Spinal cord (tissue), 10 donors: ENCODE data around the gene SDF4. TPM values are rescaled to one million over a fixed set of nuclear protein-coding genes. Genes with fewer than 3 reads are reported as not detected.

Experiments
- DNase-seq, 6 donors: peaks; one replicate each; pipeline versions ENCODE4 v3.0.0 to v3.0.0-alpha.2; 2013 to 2015; ENCODE audit warnings: low spot score in 6 of 6, low read depth in 4 of 6
- H3K27ac ChIP-seq: one replicate; pipeline ENCODE4 v1.5.1; 2013; ENCODE audit warnings: low read depth, low read length, control low read depth
- H3K27me3 ChIP-seq: one replicate; pipeline ENCODE4 v1.6.1; 2013; ENCODE audit warnings: low read length; ENCODE audit not compliant: control insufficient read depth, insufficient read depth
- H3K36me3 ChIP-seq: one replicate; pipeline ENCODE4 v1.6.1; 2013; ENCODE audit warnings: low read length; ENCODE audit not compliant: control insufficient read depth, insufficient read depth
- H3K4me1 ChIP-seq: one replicate; pipeline ENCODE4 v1.6.1; 2013; ENCODE audit warnings: low read length; ENCODE audit not compliant: control insufficient read depth, insufficient read depth
- H3K4me3 ChIP-seq: one replicate; pipeline ENCODE4 v1.5.1; 2013; ENCODE audit warnings: low read depth, low read length, control low read depth
- H3K9me3 ChIP-seq: one replicate; pipeline ENCODE4 v1.6.1; 2013; ENCODE audit warnings: low read length; ENCODE audit not compliant: control insufficient read depth, insufficient read depth
- WGBS: methylation state at CpG from one replicate; pipeline ENCODE4 v1.1.5; 2013; ENCODE audit warnings: missing lambda C conversion rate; ENCODE audit not compliant: insufficient coverage; 5-methylcytosine and 5-hydroxymethylcytosine counted together
- polyA plus RNA-seq, 2 donors: library from polyadenylated mRNA; unstranded; fragments of 120-200 nt; gene quantifications; one replicate each; pipeline ENCODE4 v1.2.1, GENCODE V29; 2013; ENCODE audit not compliant: insufficient read length in 2 of 2
- total RNA-seq, 2 donors: library from RNA; depleted of rRNA in 1 of 2; stranded (reverse); fragments of 120-200 nt in 1 of 2; fragments of >200 nt in 1 of 2; gene quantifications; one replicate each; pipeline versions ENCODE4 v1.2.3 to v1.2.4, GENCODE V29; 2013 to 2014
- donor health status: healthy.

Gene SDF4
- total and polyA plus RNA-seq, 4 donors, result 31.0 to 160 (median 106) TPM

DNA sequence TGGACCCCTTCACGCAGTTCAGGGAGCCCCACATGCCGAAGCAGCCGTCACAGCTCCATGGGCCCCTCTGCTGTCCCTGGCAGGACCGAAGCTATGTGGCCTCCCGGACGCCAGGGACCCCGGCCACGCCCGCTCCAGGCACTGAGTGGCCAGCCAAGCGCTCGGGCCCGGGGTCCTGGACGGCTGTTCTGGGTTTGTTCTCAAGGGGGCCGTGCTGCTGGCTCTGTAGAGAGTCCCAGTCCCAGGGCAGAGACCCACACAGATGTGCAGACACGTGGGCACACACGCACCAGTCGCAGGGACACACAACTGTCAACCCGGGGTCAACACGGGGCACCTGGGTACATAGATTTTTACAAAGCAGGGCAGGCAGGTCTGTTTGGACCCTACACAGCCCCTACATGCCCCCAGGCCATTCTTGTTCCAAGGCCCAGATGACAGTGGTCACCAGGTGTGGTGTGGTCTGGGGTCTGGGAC is 6.9 kb upstream of the SDF4 start:
- no peak overlapping the region for H3K27ac ChIP-seq
- no peaks in the 10 kb centered on the region for H3K9me3 ChIP-seq
- DNase-seq, result no peak
- H3K4me3 ChIP-seq, result no peak overlapping the region
- peaks cover 63% of the 10 kb centered on the region for H3K36me3 ChIP-seq
- H3K27me3 ChIP-seq, result peaks cover 29% of the 10 kb centered on the region
- WGBS, result 65% methylated on average over 19 of the region's 19 CpGs
- H3K4me1 ChIP-seq, result peaks cover 42% of the 10 kb centered on the region

DNA sequence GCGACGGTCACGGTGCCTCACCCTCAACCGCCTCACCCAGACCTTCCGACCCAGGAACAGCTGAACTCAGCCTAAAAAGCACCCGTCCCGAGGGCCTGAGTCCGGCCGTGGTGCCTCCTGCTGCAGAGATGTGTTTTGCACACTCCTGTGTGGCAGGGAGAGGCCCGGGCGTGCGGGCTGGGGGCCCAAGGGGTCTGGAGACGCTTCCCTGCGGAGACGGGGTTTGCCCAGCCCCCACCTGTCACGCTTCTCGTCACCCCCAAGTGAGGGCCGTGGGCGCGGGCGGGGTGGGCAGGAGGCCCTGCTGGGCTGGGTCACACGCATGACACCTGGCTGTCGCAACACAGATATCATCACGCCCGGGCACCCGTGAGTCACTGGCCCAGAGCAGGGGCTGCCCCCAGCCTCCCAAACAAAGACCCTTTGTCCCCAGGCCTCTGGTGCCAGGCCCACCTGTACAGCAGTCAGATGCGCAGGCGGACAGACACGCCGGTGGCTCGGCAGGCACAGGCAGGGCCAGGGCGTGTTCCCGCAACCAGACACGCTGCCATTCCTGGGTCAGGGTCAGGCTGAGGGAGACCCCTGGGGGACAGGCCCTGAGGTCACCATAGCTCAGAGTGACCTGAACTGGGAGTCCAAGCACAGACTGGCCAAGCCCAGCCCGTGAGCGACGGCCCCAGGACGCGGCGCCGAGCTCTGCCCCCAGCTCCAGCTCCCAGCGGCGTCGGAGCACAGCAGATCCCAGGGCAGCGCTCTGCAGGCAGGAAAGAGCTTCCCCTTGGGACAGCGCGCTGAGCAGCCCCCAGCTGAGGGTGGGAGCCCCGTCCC is 6.3 kb upstream of the SDF4 start:
- H3K36me3 ChIP-seq, result peaks cover 62% of the 10 kb centered on the region
- no peak overlapping the region for H3K4me3 ChIP-seq
- H3K4me1 ChIP-seq, result peaks cover 42% of the 10 kb centered on the region
- no peaks in the 10 kb centered on the region for H3K9me3 ChIP-seq
- 45% methylated on average over 48 of the region's 48 CpGs for WGBS
- no peak overlapping the region for H3K27ac ChIP-seq
- peaks cover 29% of the 10 kb centered on the region for H3K27me3 ChIP-seq
- DNase-seq, result no peak

DNA sequence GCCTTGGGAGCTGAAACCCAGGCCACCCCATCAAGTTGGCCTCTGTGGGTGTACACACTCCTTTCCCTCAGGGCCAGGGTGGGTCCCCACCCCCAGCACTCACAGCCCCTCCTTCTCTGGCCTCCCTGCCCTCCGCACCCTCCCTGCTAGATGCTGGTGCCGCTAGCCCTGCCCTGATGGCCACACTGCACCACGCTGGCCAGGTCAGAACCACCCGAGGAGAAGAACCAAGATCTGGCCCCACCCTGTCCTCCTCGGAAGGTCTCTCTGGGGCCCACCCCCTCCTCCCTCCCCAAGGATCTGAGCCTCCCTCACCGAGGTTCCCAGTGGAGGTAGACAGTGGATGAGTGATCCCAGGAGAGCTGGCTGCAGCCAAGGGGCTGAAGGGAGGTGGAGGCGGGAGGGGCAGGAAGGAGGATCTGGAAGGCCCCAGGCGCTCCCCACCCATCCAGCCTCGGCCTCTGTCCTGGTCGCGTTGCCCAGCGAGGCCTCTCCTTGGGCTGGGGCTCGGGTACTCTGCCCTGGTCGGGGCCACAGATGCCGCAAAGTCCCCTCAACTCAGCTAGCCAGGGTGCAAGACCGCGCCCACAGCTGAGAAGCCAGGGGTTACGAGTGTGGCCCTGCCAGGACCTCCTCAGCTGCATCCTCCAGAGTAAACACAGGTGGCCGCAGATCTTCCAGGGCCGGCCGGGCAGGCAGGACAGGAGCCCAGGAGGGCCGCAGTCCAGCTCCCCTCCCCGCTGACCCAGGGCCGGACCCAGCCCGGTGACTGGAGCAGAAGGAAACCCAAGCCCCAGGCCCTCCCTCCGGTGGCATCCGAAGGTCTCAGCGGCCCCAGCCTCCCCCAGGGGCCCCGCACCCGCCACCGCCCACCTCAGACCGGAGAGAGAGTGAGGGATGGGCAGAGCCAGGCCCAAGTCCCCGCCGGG is 5.4 kb upstream of the SDF4 start:
- Histone ChIP-seq H3K27ac (no peak overlapping the region), H3K27me3 (peaks cover 29% of the 10 kb centered on the region), H3K4me3 (no peak overlapping the region), H3K36me3 (peaks cover 58% of the 10 kb centered on the region), H3K4me1 (peaks cover 48% of the 10 kb centered on the region), H3K9me3 (no peaks in the 10 kb centered on the region)
- WGBS, result 61% methylated on average over 29 of the region's 34 CpGs
- no peak for DNase-seq

DNA sequence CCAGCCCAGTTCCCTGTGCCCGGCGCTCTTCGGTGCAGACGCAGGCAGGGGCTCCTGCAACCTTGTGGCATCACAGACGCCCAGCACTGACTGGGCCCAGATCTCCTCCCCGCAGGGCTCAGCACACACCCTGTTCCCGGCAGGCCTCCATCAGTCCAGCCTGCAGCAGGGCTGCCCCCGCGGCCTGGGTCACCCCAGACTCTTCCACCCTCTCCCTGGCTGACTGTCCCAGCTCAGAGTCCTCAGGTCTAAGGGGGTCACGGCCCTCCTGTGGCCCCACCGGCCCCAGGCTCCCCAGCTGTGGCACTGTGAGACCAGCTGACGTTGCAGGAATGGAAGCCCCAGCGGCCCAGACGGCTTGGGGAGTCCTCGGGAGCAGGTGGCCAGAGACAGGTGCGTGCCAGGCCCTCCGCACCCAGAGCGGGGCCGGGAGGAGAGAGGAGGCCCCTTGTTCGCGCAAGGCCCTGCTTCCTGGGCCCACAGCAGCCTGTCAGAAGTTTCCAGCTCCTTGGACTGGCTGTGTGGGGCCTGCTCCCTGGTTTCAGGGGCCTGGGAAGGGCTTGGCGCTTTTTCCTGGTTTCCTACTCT is 4.5 kb upstream of the SDF4 start:
- no peaks in the 10 kb centered on the region for H3K9me3 ChIP-seq
- peaks cover 48% of the 10 kb centered on the region for H3K4me1 ChIP-seq

DNA sequence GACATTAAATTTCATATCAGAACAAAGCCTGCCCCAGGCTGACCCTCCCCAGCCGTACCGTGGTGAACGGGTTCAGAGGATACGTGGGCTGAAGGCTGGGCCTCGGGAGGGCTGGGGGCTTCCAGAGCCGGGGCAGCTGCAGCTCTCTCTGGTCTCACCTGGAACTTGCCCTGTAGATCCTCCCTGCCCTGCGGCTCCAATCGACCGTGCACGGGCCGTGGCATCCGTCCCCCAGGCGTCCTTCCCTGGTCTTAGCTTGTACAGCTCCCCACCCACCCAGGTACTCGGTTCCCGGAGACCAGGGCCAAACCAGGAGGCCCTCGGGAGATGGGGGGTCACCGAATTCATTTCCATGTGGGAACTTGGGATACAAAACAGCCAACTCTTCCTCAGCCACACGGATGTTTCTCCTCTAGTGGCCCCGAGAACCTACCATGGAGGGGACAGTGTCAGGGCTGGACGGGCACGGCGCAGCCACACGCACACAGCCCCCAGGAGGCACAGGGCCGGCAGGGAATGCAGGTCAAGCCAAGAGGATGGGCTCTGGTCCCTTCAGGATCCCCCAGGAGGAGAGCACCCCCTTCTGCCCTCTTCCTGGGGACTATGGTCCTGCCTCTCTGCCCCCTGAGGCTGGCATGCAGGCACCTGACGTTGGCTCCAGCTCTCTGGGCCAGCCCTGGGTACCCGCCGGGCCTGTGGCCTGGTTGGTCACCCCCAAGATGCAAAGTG is 3.4 kb upstream of the SDF4 start:
- H3K4me1 ChIP-seq, result peaks cover 58% of the 10 kb centered on the region
- H3K27ac ChIP-seq, result no peak overlapping the region
- H3K36me3 ChIP-seq, result peaks cover 45% of the 10 kb centered on the region
- DNase-seq, result no peak
- H3K27me3 ChIP-seq, result peaks cover 23% of the 10 kb centered on the region
- no peak overlapping the region for H3K4me3 ChIP-seq
- H3K9me3 ChIP-seq, result no peaks in the 10 kb centered on the region
- 91% methylated on average over 20 of the region's 27 CpGs for WGBS

More for the DNA sequence above, 4.5 kb upstream of the SDF4 start:
- DNase-seq, result no peak
- Histone ChIP-seq H3K4me3 (no peak overlapping the region), H3K27me3 (peaks cover 29% of the 10 kb centered on the region), H3K36me3 (peaks cover 51% of the 10 kb centered on the region), H3K27ac (no peak overlapping the region)
- 78% methylated on average over 20 of the region's 22 CpGs for WGBS

DNA sequence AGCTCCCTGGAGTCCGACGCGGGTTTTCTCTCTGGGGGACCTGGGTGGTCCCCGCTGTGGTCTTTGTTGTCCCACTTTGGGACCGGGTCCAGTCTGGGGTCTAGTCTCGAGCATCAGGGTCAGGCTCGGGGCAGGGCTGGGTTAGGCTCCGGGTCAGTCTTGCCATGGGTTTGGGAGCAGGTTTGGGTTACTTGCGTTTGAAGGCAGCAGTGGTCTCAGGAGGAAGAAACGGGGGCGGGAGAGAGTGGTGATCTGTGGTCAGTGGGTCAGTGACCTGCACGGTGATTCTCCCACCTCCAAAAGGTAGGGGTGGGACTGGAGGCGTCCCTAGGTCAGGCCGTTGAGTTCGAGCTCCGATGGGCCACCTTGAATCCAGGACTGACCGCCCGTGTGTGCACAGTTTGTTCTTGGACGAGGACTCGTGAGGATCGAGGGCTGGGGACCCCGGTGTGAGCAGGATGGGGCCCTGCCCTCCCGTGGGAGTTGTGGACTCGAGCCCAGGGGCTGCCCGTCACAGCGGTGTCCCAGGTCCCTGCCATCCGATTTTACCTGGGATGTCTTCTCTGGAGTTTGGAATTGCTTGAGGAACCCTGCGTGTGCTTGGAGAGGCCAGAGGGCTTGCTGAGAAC is 2.5 kb upstream of the SDF4 start:
- no peak overlapping the region for H3K27ac ChIP-seq
- peaks cover 57% of the 10 kb centered on the region for H3K4me1 ChIP-seq
- peaks cover 14% of the 10 kb centered on the region for H3K27me3 ChIP-seq
- H3K4me3 ChIP-seq, result no peak overlapping the region
- no peak for DNase-seq
- H3K9me3 ChIP-seq, result no peaks in the 10 kb centered on the region
- 92% methylated on average over 28 of the region's 28 CpGs for WGBS
- H3K36me3 ChIP-seq, result peaks cover 50% of the 10 kb centered on the region

DNA sequence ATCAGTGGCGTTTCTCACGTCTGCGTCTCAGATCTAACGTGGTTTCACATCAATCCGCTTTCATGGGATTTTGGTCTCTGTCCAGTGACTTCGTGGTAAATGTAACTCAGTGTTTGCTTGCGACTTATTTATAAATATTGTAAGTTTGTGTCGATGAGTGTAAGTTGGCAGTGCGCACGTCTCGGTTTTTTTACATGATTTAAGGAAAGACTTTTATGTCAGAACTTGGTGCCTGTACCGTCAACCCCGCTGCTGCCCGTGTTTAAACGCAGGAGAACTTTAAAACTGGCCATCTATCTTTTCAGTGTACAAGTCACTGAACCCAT is 1.7 kb upstream of the SDF4 start:
- H3K36me3 ChIP-seq, result peaks cover 57% of the 10 kb centered on the region
- no peak for DNase-seq
- H3K4me1 ChIP-seq, result peaks cover 53% of the 10 kb centered on the region
- H3K9me3 ChIP-seq, result no peaks in the 10 kb centered on the region
- WGBS, result 76% methylated on average over 4 of the region's 15 CpGs
- peaks cover 8% of the 10 kb centered on the region for H3K27me3 ChIP-seq
- H3K27ac ChIP-seq, result no peak overlapping the region
- no peak overlapping the region for H3K4me3 ChIP-seq

DNA sequence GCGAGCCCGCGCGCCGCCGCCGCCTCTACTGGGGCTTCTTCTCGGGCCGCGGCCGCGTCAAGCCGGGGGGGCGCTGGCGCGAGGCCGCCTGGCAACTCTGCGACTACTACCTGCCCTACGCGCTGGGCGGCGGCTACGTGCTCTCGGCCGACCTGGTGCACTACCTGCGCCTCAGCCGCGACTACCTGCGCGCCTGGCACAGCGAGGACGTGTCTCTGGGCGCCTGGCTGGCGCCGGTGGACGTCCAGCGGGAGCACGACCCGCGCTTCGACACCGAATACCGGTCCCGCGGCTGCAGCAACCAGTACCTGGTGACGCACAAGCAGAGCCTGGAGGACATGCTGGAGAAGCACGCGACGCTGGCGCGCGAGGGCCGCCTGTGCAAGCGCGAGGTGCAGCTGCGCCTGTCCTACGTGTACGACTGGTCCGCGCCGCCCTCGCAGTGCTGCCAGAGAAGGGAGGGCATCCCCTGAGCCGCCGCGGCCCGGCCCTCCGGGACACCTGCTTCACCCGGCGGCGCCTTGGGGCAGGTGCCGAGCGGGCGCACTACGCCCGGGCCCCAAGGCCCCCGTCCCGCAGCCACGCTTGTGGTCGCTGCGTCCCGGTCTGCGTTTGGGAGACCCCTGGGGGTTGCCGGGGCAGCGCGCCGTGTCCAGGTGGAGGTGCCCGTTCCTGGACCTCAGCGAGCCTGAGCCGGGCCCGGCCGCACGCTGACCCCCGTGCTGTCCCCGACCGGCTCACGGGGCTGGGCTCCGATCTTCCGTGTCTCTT is 1.2 kb upstream of the SDF4 start:
- Histone ChIP-seq H3K27me3 (peaks cover 2% of the 10 kb centered on the region), H3K4me1 (peaks cover 47% of the 10 kb centered on the region), H3K27ac (no peak overlapping the region), H3K36me3 (peaks cover 63% of the 10 kb centered on the region), H3K9me3 (no peaks in the 10 kb centered on the region), H3K4me3 (no peak overlapping the region)
- no peak for DNase-seq
- WGBS, result 73% methylated on average over 98 of the region's 98 CpGs
